Hematopoietic multipotent progenitor cell treated with erythropoietin and hydrocortisone succinate and interleukin-3 and kit ligand, for 6 days (in vitro differentiated cells): ENCODE data around the gene PAGE5.

Experiments
- DNase-seq: peaks from one replicate; pipeline ENCODE4 v3.0.0-alpha.2; 2015

Gene PAGE5, protein sequence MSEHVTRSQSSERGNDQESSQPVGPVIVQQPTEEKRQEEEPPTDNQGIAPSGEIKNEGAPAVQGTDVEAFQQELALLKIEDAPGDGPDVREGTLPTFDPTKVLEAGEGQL

DNA sequence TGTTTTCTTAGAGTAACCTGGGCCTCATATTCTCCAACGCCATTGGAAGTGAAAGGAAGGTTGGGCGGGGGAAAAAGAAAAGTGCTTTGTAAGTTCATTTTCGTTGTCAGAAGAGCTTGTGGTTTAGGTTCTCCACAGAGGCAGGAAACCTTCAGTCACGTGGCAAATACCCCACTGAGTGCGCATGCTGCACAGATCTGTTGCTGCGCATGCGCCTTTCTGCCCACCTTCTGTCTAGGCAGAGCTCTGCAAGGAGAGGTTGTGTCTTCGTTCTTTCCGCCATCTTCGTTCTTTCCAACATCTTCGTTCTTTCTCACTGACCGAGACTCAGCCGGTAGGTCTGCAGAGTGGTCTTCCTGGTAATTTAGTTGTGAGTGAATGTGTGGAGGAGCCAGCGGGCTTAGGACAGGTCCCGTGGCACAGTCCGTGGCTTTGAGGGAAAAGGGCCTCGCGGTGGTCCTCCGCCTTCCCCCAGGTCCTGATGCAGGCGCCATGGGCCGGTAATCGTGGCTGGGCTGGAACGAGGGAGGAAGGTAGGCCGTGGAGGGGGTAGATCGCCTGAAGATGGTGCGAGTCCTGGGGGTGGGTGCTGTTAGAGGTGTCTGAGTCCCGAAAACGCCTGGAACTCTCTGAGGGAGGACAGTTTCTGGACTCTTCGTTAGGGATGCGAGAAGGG lies at the start of gene PAGE5:
Gene PAGE5, plus strand, starts transcription at position 228 of the 676 bp plus-strand sequence. CDS start 1,037 bp downstream, outside the sequence.
- no peak for DNase-seq

DNA sequence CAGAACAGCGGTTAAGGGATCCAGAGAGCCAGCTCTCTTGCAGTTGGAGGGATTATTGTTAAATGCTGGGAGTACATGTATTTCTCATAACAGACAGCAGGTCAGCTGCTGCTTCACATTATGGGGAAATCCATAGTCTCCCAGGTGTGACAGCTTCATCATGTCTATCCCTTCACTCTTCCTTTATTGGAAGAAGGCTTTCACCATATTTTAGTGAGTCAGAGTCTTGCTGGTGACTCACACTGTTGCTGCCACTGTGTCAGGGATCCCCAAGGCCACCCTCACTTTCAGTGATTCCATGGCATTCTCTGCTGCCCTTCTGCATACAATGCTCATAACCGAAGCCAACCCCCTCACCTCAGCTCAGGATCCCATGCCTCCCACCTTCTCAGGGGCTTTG lies 32.9 kb upstream of the PAGE5 start:
- DNase-seq = no peak

DNA sequence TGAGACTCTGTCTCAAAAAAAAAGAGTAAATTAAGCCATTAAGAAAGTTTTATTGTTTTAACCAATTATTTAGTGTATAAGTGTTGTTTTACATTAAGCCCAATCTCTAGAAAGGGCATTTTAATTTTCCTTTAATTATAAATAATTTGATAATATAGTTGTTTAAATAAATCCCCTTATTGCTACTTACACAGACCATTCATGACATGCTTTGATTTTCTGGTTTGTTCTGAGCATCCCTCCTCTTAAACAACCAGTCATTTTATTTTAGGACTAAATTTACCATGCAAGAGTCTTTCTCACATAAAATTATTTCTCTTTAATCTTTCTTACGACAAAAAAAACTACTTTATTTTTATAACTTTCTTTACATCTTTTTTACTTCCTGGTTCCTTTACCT lies 23.5 kb upstream of the PAGE5 start:
- no peak for DNase-seq

DNA sequence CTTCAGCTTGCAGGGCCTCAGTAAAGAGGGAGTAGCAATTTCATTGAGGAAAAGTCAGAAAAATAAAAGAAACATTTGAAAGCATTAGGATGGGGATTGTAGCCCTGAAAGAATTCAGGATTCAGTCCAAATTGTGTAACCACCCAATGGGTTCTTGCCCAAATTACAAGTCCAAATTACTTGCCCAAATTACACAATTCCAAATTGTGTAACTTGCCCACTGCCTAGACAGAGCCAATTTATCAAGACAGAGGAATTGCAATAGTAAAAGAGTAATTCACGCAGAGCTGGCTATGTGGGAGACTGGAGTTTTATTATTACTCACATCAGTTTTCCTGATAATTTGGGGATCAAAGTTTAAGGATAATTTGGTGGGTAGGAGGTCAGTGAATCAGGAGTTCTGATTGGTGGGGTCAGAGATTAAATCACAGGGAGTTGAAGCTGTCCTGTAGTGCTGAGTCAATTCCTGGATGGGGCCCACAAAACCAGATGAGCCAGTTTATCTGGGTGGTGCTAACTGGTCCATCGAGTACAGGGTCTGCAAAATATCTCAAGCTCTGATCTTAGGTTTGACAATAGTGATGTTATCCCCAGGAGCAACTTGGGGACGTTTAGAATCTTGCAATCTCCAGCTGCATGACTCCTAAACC lies 18.1 kb upstream of the PAGE5 start:
- no peak for DNase-seq

DNA sequence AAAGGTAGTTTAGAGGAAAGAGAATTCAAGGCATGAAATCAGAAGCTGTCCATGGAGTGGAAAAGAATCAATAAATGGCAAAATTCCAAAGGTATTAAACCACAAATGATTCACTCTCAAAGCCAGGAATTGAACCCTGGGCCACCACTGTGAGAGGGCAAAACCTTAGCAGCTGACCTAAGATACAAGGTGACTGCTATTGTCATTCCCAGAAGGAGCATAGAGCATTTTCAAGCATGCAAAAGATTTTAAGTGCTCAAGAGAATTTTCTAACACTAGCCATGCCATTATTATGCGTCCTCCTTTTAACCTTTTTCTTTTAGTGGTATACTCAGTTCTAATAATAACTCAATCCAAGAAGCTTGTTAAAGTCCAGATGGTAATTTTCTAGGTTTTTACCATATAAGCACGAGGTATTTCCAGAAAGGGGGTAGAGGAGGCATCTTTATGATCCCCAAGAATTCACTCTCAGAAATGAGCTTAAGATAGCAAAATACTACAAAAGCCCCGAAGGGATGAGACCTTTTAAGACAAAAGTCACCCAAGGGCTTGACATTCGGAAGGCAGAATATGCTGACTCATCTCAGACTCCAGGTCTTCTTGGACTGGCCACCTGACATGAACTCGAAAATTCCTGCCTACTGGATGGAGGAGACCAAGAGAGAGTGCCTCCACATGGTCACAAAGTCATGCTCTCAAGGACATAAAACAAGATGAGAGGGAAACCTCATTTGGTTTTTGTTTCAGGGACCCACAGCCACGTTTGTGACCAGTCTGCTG lies 13.8 kb upstream of the PAGE5 start:
- no peak for DNase-seq

DNA sequence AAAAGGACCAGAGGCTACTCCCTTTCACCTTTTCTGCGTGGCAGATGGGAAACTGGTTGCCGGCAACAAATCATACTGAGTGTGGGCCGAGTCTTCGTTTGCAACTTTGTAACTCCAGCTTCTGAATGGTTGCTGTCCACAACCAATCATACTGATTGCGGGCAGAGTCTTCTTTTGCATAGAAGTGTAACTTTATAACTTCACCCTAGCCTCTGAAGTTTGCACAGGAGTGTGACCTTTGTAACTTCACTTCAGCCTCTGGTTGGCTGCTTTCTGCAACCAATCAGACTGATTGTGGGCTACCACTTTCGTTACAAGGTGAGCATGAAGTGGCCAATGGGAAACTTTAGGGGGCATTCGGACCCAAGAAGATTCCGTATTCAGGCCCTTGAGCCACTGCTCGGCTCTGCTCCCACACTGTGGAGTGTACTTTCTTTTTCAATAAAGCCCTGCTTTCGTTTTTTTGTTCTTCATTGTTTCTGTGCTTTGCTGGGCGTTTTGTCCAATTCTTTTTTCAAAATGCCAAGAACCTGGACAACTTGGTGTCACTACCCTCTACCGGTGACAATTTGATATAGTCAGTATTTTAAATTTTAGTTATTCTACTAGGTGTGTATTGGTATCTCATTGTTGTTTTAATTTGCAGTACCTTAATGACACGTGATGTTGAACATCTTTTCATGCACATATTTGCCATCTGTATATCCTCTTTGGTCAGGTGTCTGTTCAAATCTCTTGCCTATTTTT lies 9.0 kb upstream of the PAGE5 start:
- DNase-seq = no peak

DNA sequence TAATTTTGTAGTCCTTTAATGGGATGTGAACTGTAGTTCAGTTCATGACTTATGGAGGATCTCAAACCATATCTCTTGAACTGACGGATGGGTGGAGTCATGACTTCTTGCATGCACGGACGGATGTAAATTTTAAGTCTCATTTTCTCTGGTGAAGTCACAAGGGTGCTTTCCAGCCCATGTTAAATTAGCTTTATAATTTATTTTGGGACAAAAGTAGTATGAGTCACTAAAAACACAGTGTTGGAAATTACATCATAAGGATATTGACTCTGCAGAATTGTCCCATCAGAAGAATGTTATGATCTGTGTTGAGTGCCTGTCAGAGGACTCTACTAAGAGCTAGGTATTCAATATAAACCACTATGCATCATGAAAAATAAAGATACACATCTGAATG lies 6.8 kb upstream of the PAGE5 start:
- DNase-seq = no peak

DNA sequence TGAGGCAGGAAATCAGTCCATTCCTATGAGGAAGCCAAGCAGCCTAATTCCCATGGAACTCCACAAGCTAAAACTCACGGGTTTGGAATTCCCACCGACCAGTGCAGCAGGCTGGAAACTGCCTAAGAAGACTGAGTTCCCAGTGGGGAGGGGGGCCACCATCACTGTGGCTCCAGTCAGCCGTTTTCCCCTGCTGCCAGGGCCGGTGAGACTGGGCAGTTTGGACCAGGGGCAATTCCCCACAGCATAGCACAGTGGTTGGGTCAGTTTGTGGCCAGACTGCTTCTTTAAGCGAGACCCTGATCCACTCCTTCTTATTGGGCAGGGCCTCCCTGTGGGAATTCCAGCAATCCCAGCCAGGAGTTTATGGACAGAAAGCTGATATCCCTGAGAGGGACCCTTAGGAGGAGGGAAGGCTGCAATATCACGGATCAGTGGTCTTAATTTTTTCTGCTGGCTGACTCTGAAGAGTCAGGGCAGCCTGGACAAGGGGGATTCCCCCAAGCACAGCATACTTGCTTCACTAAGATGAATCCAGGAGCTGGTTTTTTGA lies 20.7 kb downstream of the PAGE5 start:
- DNase-seq = no peak

DNA sequence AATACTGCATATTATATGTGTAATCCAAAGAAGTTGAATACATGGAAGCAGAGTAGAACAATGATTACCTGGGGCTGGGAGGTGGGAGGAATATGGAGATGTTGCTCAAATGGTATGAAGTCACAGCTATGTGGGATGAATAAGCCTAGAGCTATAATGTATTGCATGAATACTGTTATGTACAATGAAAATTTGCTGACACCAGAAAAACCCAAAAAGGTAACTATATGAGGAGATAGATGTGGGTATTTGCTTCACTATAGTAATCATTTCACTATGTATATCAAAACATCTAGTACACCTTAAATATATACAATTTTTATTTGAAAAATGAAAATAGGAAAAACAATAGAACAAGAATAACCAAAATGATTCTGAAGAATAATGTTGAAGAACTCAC lies 33.4 kb downstream of the PAGE5 start:
- no peak for DNase-seq

DNA sequence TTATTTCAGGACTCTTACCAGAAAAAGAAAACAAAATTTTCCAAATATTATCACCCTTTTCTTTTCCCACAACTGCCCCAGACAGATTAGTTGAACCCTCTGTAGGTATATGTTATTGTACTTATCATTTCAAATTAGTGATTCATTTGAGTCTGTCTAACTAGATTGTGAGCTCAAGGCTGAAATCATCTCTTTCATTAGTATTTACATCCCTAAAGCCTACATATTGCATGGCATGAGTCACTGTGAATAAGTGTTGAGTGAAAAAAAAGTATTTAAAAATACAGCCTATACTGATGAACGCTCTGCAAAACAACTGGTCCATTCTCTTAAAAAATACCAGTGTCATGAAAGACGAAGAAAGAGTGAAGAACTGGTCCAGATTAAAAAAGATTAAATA lies 40.7 kb downstream of the PAGE5 start:
- DNase-seq = no peak

DNA sequence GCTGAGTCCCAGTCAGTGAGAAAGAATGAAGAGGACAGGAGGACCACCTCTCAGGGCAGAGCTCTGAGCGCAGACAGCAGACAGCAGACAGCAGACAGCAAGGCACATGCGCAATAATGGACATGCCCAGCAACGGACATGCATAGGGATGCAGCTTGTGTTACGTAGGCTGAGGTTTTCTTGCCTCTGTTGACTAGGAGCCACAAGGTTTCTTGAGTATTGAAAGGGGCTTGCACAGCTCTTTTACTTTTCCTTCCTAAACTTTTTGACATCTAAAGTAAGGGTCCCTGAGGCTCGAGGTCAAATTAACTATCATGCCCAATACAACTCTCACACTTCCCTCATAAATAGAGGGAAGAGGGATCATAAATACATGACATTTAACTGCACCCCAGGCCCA lies 44.7 kb downstream of the PAGE5 start, which contains the start of gene PAGE3:
Gene PAGE3, minus strand, starts transcription at position 101 of the 400 bp plus-strand sequence. CDS start 1,013 bp downstream, outside the sequence.
- no peak for DNase-seq
